GM12891 (cell line): ENCODE measurements around the gene TTLL8.

Experiments used
- POLR2A ChIP-seq: IDR thresholded peaks from 2 replicates; pipeline ENCODE4 v1.6.1; 2011; ENCODE audit warnings: low read depth, low read length, control low read depth
- POLR2AphosphoS5 ChIP-seq: IDR thresholded peaks from 2 replicates; pipeline ENCODE4 v1.6.1; 2011; ENCODE audit warnings: low read depth, low read length, control low read depth

DNA sequence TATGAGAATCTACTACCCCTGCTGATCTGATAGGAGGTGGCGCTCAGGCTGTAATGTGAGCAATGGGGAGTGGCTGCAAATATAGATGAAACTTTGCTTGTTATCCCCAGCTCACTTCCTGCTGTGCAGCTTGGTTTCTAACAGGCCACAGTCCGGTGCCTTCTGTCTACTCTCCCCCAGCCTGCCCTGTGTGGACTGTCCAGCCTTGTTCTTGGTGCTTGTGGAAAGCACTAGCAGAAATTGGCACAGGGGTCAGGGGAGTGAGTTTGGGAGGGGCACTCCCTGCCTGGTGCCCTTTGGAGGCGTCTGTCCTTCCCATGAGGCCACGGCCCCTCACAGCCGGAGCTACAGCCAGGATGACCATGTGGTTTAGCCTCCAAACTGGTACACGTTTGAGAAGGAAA is 46.0 kb upstream of the TTLL8 start:
- TF ChIP-seq POLR2A = no peak
- no peak for TF ChIP-seq POLR2AphosphoS5
